GM18909 (cell line): ENCODE data around the gene CEMP1.
A peak's percentile ranks its signal among the peaks of the same experiment; 100 is the strongest.

Source experiments
- ATAC-seq: cut with Tn5 transposase; IDR thresholded peaks from one replicate; pipeline ENCODE4 v1.9.1; 2021; ENCODE audit warnings: mild to moderate bottlenecking; ENCODE audit not compliant: unreplicated experiment, poor library complexity

The CEMP1 gene

DNA sequence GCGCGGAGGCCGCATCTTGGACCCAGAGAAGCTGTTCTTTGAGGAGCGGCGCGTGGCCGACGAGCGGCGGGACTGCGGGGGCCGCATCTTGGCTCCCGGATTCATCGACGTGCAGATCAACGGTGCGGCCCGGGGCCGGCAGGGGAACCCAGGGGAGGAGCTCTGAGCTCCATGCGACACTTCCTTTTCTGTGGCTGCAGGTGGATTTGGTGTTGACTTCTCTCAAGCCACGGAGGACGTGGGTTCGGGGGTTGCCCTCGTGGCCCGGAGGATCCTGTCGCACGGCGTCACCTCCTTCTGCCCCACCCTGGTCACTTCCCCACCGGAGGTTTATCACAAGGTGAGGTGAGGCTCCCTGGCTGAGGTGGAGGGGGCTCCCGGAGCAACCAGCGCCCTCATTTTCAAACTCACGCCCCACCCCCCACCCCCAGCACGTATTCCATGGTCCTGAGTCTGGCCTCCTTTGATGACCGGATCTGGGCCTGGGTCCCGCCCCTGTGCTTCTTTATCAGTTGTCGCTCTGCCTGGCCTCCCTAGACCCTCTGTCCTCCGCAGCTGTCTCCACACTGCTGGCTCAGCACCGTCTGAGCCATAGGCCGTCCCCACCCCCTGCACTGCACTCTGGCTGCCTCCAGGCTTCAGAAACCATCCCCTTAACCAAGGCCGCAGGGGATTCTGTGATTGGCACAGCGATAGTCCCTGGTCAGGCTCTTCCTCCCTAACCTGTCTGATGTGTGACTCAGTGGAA lies 10.2 kb downstream of the CEMP1 start:
- ATAC-seq = peak; percentile 27

DNA sequence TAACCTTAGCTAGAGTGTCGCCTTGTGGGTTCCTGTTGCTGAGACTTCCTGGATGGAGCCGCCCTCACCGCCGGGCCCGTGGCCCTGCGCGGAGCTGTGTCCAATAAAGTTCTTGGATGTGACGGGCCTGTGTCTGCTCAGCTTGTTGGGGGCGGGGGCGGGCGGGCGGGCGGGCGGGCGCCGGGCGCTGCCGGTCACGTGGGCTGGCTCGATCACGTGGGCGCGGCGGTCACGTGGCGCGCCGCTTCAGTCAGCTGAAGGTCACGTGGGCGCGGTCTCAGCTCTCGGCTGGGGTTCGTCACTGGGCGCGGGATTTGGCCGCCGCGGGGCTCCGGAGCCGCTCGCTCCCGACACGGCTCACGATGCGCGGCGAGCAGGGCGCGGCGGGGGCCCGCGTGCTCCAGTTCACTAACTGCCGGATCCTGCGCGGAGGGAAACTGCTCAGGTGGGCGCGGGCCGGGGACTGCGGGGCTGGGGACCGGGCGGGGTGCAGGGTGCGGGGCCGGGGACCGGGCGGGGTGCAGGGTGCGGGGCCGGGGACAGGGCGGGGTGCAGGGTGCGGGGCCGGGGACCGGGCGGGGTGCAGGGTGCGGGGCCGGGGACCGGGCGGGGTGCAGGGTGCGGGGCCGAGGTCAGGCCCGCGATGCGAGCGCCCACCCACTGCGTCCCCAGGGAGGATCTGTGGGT lies 11.0 kb downstream of the CEMP1 start, which contains the start of gene AMDHD2:
TSS of gene AMDHD2 (plus strand) at position 275 of the 687 bp plus-strand sequence. CDS start at position 363, 88 bp downstream.
- peak; percentile 43 for ATAC-seq

DNA sequence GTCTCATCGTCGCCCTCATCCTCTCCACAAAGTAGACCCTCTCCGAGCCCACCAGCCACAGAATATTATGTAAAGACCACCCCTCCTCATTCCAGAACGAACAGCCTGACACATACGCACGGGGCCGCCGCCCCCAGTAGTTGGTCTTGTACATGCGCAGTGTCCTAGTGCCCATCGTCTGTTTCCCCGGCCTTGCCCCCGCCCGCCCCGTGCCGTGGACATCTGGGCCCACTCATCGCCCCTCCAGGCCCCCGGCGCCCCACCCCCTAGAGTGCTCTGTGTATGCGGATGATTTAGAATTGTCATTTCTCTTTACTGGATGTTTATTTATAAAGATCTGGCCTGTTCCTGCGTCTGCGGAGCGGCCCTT lies 11.5 kb downstream of the CEMP1 start:
- no peak for ATAC-seq

DNA sequence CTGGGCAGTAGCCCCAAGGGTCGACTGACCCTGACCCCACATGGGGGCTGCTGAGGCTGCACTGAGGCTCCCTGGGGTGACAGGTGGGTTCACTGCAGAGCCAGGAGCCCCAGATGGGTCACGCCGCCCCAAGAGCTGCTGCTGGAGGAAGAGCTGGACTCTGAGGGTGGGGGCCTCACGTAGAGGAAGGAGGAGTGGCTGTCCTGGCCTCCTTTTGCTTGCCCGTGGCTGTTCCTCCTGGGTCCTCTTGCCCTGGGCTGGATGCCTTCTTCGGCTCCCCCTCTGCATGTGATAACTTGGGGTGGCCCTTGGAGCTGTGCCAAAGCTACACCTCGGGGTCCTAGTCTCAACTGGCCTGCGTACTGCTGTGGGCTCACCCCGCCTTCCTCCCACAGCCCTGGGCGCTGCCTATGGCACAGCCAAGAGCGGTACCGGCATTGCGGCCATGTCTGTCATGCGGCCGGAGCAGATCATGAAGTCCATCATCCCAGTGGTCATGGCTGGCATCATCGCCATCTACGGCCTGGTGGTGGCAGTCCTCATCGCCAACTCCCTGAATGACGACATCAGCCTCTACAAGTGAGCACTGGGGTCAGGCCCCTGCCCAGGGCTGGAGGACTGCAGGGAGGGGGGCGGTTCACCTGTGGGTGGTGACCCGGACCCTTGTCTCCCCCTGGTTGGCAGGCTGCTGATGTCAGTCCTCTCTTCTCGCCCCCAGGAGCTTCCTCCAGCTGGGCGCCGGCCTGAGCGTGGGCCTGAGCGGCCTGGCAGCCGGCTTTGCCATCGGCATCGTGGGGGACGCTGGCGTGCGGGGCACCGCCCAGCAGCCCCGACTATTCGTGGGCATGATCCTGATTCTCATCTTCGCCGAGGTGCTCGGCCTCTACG lies 12.1 kb downstream of the CEMP1 start:
- no peak for ATAC-seq

DNA sequence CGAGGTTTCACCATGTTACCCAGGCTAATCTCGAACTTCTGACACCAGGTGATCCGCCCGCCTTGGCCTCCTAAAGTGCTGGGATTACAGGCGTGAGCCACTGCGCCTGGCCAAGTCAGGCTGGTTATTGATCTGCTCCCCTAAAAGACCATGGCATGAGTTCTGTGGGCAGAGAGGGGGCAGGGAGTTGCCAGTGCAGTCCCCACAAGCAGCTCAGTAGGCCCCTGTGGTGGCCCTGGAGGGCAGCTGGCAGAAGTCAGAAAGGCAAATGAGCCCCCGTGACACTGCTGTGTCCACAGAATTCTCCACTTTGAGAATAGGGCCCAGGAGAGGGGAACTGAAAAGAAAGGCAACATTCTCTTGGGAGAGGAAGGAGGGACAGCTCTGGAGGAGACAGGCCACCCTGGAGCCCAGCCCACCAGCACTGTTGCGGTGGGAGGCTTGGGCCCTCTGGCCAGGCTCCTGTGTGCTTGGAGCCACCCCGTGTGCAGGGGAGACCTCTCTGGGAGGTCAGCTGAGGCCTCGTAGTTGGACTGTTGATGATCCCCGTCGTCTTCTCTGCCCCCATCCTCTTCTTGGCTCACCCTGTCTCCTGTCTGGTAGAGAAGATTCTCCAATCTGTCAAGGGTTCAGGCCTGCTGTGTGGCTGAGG lies 13.1 kb downstream of the CEMP1 start:
- ATAC-seq = no peak

DNA sequence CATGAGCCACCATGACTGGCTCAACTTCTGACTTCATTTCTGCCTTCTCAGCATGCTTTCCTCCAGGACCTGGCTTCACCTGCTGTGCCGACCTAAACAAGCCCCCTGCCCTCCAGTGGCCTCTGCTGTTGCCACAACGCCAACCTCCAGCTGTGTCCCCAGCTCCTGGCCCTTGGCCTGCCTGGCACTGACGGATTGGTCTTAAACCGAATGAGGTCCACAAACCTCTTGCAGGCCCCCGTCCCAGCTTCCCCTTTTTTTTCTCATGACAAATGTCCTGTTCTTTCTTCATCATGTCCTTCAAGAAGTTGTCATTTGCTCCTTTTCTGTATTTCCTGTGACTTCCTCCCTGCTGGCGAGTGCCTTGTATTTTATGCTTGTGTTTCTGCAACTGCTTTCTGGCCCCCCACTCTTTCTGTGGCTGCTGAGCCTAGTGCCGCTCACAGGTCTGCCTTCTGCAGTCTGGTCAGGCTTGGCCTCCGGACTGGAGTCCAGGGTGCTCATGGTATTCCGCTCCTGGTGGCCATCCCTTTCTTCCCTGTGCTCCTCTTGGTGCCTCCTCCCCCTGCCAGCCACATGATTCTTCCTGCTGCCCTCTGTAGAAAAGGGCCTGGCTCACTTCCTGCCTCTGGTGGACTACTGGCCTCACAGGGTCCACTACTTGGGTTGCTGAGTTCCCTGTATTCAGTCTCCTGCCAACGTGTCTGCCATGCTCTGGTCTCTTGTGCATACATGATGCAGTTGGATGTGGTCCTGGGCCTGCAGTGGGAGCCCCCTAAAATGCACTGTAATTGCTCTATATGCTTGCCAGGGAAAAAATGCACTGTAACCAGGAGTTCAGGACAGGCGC lies 14.6 kb downstream of the CEMP1 start:
- no peak for ATAC-seq

DNA sequence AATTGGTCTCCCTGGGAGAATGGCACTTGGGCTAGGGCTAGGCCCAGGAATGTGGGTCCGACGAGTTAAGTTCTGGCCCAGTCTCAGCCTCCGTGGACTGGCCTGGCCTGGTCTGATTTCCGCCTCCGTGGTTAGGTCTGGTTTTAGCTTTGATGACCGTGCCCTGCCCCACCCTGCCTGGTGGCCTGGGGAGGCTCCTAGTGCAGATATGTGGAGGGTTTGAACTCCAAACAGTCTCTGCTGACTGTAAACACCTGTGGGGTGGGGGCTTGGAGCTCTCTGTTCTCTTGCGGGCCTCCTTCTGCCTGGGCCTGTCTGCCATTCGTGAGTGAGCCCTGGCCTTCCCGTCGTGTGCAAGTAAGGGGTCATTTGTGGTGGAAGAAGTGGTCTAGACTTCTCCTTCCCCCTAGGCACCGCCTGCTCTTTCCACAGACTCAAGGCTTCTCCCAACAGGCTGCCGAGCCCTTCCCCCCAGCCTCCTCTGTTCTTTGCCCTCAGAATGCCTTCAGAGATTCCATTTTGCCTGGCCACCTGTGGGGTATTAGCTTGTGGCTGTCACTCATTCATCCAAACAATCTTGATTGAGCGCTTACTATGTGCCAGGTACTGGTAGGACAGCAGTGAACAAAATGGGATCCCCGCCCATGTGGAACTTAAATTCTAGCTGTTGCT lies 15.9 kb downstream of the CEMP1 start:
- no peak for ATAC-seq

DNA sequence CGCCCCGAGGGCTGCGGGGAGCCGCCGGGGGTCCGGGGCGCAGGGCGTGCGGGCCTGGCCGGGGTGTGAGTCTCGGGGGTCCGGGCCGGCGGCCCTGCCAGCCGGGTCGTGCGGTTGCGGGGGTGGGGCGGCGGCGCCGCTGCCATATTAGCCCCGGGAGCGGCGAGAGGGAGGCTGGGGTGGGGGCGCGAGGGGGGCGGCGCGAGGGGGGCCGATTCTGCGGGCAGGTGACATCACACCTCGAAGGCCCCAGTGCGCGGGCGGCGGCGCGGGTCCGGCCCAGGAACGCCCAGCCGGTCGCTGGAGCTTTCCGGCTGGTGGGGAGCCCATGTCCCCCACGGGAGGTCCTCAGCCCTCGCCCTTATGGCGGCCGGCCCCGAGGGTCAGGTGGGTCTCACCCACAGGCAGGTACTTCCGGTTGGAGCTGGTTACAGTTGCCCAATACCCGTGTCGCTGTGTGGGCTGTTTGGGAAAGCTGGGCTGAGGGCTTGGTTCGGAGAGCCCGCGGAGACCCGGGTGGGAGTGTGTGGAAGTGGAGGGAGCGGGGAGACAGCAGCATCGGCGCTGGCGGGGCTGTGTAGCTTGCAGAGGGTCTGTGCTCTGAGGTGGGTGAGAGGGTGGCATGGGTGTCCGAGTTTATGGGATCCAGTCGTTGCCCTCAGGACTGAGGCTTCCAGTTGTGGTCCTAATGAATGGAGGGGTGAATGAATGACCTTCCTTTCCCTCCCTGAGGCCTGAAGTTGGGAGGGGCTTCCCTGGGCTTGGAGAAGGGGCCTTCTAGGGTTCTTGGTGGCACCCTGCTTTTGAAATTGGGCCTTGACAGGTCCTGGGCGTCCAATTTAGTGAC lies 16.7 kb downstream of the CEMP1 start:
- ATAC-seq = no peak

DNA sequence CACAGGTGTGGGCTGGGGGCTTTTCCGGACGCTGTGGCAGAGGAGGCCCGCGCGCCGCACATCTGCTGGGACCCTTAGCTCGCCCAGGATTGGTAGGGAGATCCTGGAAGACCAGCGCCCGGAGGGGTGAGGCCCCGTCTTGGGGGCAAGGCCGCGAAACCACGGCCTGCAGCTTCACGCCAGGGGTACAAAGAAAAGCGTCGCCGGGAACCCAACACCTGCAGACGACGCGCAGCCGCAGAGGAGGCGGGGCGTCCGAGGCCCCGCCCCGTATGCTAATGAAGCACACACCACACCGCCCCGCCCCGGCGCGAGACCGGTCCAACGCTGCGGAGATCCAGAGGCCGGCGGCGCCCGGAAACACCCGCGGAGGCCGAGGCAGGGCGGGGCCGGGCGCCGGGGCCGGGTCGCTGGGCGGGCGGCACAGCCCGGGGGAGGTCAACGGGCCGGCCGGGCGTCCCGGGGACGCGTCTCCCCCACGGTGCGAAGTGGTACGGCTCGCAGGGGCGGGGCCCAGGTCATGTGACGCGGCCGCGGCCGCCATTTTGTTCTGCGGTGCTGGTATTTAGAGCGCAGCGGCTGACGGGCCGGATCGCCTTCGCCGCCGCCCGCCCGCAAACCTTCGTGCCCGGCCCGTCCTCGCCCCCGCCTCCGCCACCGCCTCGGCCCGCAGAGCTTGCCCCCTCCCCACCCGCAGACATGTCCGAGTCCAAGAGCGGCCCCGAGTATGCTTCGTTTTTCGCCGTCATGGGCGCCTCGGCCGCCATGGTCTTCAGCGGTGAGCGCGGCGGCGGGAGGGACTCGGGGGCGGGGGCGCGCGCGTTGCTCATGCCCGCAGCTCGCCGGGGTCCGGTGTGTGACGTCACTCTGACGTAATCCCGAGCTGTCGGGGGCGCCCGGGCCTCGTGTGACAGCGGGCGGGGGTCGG lies 17.5 kb downstream of the CEMP1 start, which contains the start of gene ATP6V0C:
TSS of gene ATP6V0C (plus strand) at position 548 of the 928 bp plus-strand sequence. CDS start at position 700, 152 bp downstream.
- ATAC-seq = peak; percentile 76

DNA sequence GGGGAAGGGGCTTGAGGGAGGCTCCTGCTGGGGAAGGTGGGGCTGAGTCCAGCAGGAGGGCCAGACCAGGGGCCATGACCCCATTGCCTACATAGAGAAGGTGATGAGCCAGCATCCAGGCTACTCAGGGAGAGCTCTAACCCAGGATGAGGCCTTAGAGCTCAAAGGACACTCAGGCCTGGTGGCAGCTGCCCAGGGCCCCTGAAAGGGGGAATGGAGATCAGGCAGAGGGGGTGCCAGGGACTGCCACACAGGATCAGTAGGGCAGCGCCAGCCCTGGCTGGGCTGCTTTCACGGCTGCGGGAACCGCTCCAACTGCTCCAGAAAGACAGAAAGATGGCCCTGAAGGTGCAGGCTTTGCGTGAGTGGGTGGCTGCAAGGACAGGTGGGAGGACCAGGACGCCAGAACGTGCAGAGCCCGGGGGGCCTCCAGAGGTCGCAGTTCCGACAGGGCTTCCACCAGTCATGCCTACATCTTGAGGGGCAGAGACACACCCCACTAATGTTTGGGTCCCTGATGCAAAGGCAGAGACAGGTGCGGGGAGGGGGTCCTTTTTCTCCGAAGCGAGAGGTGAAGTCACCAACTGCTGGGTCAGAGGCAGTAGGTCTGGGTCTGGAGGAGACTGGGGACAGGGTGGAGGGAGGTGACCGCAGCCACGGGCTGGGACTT lies 18.3 kb downstream of the CEMP1 start:
- ATAC-seq = no peak

DNA sequence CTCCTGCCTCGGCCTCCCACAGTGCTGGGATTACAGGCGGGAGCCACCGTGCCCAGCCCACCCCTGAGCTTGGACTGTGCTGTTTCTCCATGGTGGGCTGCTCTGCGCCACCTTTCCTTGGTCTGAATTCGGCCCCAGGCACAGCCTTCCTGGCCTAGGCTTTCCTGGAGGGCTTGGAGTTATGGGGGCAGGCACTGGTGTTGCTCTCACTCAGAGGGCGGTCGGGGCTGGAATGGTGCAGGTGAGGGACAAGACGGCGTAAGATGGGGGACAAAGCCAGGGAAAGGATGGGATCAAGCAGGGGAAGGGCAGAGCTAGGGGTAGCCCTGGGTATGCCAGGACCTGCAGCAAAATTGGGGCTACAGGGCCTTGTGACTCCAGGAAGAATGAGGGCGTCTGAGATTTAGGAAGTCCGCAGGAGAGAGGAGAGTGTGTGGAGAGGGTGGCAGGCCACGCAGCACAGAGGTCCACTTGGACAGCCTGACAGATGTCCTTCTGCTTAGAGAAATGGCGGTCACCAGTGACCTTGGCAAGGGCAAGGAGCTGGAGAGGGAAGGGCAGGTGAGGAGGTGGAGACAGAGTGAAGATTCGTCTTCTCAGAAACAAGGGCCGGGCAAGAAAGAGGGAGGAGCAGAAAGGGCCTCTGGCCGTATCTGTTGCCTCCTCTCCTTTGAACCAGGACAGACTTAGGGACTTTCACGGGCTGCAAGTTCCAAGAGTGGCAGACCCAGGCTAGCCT lies 19.0 kb downstream of the CEMP1 start:
- ATAC-seq = no peak

DNA sequence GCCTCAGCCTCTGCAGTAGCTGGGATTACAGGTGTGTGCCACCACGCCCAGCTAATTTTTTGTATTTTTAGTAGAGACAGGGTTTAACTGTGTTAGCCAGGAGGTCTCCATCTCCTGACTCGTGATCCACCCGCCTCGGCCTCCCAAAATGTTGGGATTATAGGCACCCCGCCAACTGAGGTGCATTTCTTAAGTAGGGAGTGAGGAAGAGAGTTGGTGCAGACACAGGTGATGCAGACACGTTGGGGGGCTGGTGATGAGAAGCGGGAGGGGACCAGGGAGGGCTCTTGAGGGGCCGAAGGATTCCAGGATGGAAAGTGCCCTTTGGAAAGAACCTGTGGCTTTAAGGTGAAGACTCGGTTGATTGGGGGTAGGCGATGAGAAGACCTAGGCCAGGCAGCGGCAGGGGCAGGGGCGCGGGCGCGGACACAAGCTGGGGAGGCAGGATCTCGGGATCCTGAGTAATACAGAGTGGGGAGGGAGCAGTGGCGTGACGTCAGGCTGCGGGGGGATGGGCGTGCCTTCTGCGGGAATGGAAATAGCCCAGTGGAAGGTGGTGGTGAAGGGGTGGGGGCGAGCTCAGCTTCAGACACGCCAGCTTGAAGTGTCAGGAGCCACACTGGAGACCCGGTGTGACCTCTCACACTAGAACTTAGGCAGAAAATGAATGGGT lies 19.9 kb downstream of the CEMP1 start:
- no peak for ATAC-seq

DNA sequence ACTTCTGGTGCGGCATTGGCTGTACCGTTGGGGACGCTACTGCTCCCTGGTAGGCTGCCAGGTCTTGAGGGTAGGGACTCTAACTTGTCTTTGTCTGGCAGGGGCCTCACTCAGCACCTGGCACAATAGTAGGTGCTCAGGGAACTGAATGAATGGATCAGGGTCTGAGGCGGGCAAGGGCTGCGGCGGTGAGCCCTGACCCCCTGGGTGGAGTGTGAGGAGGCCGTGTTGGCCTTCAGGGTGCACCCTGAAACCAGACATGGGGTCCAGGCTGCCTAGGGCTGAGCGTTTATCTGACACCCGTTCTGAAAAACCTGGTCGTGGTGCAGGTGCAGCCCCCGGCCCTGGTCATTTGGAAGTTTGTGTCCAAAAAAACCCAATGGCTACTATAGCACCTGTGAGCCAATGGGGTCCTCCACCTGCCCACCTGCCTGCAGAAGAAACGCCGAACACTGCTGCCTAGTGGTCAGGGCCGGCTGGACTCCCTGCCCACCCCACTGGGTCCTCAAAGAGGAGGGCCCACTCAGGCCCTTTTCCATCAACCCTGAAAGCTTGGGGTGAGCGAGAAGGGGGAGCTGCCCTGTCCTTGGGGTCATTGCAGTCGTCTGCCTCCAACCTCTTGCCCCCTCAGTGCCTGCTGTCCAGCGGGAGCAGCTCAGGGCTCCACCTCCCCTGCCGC lies 22.3 kb downstream of the CEMP1 start:
- no peak for ATAC-seq

DNA sequence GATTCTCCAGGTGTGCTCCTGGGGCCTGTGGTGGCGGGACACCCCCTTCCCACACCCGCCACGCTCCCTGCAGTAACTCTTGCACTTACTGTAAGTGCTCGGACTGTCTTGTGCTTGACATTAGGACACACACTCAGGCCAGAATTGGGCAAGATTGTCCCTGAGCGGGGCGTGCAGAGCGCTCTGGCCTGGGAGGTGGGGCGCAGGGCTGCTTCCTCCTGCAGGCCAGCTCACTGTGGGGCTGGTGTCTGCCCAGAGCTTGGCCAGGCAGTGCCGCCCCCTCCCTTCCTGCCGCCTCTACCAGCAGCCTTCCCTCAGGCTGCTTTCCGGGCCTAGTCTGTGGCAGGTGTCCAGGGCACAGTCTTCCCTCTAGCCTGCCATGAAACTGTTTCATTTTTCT lies 23.5 kb downstream of the CEMP1 start:
- ATAC-seq = no peak
